Measurements from ENCODE around the gene IGFBP1.

DNA sequence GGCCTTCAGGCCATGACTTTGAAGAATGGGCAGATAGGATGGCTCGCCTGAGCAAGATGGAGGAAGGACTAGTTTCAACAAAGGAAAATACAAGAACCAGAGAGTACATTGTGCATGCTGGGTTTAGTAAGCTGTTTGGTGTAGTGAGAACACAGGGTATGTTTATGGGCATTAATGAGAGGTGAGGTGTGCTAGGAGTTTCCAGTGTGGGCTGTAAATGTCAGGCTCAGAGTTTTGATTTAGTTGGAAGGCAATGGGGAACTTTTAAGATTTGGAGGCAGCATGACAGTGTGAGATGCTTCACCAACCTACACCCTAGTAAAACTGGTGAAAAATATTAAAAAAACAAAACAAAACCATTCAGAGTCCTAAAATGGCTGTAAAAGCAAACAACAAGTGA lies 13.3 kb downstream of the IGFBP1 start:
- TF ChIP-seq, protein P1, sequence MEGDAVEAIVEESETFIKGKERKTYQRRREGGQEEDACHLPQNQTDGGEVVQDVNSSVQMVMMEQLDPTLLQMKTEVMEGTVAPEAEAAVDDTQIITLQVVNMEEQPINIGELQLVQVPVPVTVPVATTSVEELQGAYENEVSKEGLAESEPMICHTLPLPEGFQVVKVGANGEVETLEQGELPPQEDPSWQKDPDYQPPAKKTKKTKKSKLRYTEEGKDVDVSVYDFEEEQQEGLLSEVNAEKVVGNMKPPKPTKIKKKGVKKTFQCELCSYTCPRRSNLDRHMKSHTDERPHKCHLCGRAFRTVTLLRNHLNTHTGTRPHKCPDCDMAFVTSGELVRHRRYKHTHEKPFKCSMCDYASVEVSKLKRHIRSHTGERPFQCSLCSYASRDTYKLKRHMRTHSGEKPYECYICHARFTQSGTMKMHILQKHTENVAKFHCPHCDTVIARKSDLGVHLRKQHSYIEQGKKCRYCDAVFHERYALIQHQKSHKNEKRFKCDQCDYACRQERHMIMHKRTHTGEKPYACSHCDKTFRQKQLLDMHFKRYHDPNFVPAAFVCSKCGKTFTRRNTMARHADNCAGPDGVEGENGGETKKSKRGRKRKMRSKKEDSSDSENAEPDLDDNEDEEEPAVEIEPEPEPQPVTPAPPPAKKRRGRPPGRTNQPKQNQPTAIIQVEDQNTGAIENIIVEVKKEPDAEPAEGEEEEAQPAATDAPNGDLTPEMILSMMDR (IDR thresholded peaks at IDR 0.05): no peak
- TF ChIP-seq HDAC2 (IDR thresholded peaks at IDR 0.05) (no peak), SMC3 (IDR thresholded peaks at IDR 0.05) (no peak), POLR2A (IDR thresholded peaks at IDR 0.05; ENCODE audit: low read length) (no peak), ZFP36 (IDR thresholded peaks at IDR 0.05; ENCODE audit: borderline replicate concordance, partially characterized antibody) (no peak), JUN (IDR thresholded peaks at IDR 0.05) (no peak), RNF2 (IDR thresholded peaks at IDR 0.05; ENCODE audit: borderline replicate concordance, low read depth) (no peak), CHD4 (IDR thresholded peaks at IDR 0.05; ENCODE audit: borderline replicate concordance) (no peak)
- TF ChIP-seq, protein P2, sequence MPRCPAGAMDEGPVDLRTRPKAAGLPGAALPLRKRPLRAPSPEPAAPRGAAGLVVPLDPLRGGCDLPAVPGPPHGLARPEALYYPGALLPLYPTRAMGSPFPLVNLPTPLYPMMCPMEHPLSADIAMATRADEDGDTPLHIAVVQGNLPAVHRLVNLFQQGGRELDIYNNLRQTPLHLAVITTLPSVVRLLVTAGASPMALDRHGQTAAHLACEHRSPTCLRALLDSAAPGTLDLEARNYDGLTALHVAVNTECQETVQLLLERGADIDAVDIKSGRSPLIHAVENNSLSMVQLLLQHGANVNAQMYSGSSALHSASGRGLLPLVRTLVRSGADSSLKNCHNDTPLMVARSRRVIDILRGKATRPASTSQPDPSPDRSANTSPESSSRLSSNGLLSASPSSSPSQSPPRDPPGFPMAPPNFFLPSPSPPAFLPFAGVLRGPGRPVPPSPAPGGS (IDR thresholded peaks at IDR 0.05): no peak
- TF ChIP-seq, protein P3, sequence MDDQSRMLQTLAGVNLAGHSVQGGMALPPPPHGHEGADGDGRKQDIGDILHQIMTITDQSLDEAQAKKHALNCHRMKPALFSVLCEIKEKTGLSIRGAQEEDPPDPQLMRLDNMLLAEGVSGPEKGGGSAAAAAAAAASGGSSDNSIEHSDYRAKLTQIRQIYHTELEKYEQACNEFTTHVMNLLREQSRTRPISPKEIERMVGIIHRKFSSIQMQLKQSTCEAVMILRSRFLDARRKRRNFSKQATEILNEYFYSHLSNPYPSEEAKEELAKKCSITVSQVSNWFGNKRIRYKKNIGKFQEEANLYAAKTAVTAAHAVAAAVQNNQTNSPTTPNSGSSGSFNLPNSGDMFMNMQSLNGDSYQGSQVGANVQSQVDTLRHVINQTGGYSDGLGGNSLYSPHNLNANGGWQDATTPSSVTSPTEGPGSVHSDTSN (IDR thresholded peaks at IDR 0.05): no peak
- TF ChIP-seq, protein P4, sequence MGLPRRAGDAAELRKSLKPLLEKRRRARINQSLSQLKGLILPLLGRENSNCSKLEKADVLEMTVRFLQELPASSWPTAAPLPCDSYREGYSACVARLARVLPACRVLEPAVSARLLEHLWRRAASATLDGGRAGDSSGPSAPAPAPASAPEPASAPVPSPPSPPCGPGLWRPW (IDR thresholded peaks at IDR 0.05): no peak
